WTC11 (cell line): ENCODE results near the gene BHMT2. TPM values are rescaled to one million over a fixed set of nuclear protein-coding genes. Genes with fewer than 3 reads are reported as not detected.
A peak's percentile ranks its signal among the peaks of the same experiment; 100 is the strongest.

Experiments used
- ATAC-seq: fragments of 200-7000 bp; cut with Tn5 transposase; 2 replicates; pipeline ENCODE4 v1.10.0; 2021; ENCODE audit warnings: mild to moderate bottlenecking, moderate library complexity
- Bru-seq: library from RNA; stranded (reverse); fragments of 400-500 nt; gene quantifications from one replicate; lab custom pipeline; 2021; lab: Mats Ljungman, UMichigan
- CTCF ChIA-PET: fragments of 300-600 bp; sonication (Branson Sonifier 250); formaldehyde crosslinking; loops from one replicate; lab custom pipeline; 2021; ENCODE audit warnings: antibody characterized with exemption; lab: Charles Lee
- POLR2A ChIA-PET: fragments of 350-600 bp; sonication (Branson Sonifier 250); formaldehyde crosslinking; loops from one replicate; lab custom pipeline; 2021; ENCODE audit warnings: antibody characterized with exemption; lab: Charles Lee
- DNase-seq: peaks from one replicate; pipeline ENCODE4 v3.0.0; 2021; ENCODE audit warnings: low spot score
- H3K27ac Mint-ChIP-seq: 2 replicates; pipeline ENCODE4 v1.8.0; 2021; ENCODE audit warnings: mixed read lengths
- H3K27me3 Mint-ChIP-seq: 2 replicates; pipeline ENCODE4 v1.8.0; 2021; ENCODE audit warnings: low read depth, mild to moderate bottlenecking, moderate library complexity, mixed read lengths
- H3K36me3 Mint-ChIP-seq: 2 replicates; pipeline ENCODE4 v1.8.0; 2021; ENCODE audit warnings: mixed read lengths
- H3K4me1 Mint-ChIP-seq: 2 replicates; pipeline ENCODE4 v1.8.0; 2022; ENCODE audit warnings: mixed read lengths
- H3K4me3 Mint-ChIP-seq: 2 replicates; pipeline ENCODE4 v1.8.0; 2021; ENCODE audit warnings: mild to moderate bottlenecking, moderate library complexity, mixed read lengths
- H3K9me3 Mint-ChIP-seq: 2 replicates; pipeline ENCODE4 v1.8.0; 2021; ENCODE audit warnings: mixed read lengths
- ATF3 ChIP-seq: sonication (generic); formaldehyde crosslinking; conservative IDR thresholded peaks from 2 replicates; pipeline ENCODE4 v1.8.1; 2022; ENCODE audit warnings: mild to moderate bottlenecking, missing genetic modification reagents
- CTCF ChIP-seq: fragments of 200-600 bp; IDR thresholded peaks from 2 replicates; pipeline ENCODE4 v1.8.0; 2022; ENCODE audit warnings: antibody characterized with exemption
- ELF4 ChIP-seq: sonication (generic); formaldehyde crosslinking; IDR thresholded peaks from 2 replicates; pipeline ENCODE4 v1.8.1; 2022; ENCODE audit warnings: low read depth, mild to moderate bottlenecking, moderate library complexity, missing genetic modification reagents
- ESRRA ChIP-seq: sonication (generic); formaldehyde crosslinking; IDR thresholded peaks from 2 replicates; pipeline ENCODE4 v1.8.1; 2022; ENCODE audit warnings: mild to moderate bottlenecking, missing genetic modification reagents, borderline replicate concordance
- FOXJ3 ChIP-seq: sonication (generic); formaldehyde crosslinking; IDR thresholded peaks from 2 replicates; pipeline ENCODE4 v1.9.0; 2021; ENCODE audit warnings: missing genetic modification reagents, mild to moderate bottlenecking, borderline replicate concordance
- GABPB1 ChIP-seq: sonication (generic); formaldehyde crosslinking; IDR thresholded peaks from 2 replicates; pipeline ENCODE4 v1.8.1; 2023; ENCODE audit warnings: mild to moderate bottlenecking, missing genetic modification reagents
- IRF2 ChIP-seq: sonication (generic); formaldehyde crosslinking; IDR thresholded peaks from 2 replicates; pipeline ENCODE4 v1.8.0; 2022; ENCODE audit warnings: low read depth, missing genetic modification reagents, borderline replicate concordance
- KAT7 ChIP-seq: sonication (generic); formaldehyde crosslinking; IDR thresholded peaks from 2 replicates; pipeline ENCODE4 v1.8.1; 2023; ENCODE audit warnings: missing genetic modification reagents, mild to moderate bottlenecking, borderline replicate concordance
- PRRX2 ChIP-seq: fragments of 250-450 bp; sonication (Bioruptor Pico); IDR thresholded peaks from 2 replicates; pipeline ENCODE4 v1.8.0; 2021; ENCODE audit warnings: mild to moderate bottlenecking
- RORB ChIP-seq: fragments of 250-450 bp; sonication (Bioruptor Pico); IDR thresholded peaks from 2 replicates; pipeline ENCODE4 v1.9.0; 2021; ENCODE audit warnings: mild to moderate bottlenecking
- SOX15 ChIP-seq: fragments of 250-450 bp; sonication (Bioruptor Pico); IDR thresholded peaks from 2 replicates; pipeline ENCODE4 v1.9.0; 2021; ENCODE audit warnings: mild to moderate bottlenecking
- TCF7 ChIP-seq: sonication (generic); formaldehyde crosslinking; IDR thresholded peaks from 2 replicates; pipeline ENCODE4 v1.8.0; 2022; ENCODE audit warnings: mild to moderate bottlenecking, low read depth, missing genetic modification reagents, moderate library complexity
- ZNF121 ChIP-seq: sonication (generic); formaldehyde crosslinking; IDR thresholded peaks from 2 replicates; pipeline ENCODE4 v1.8.0; 2023; ENCODE audit warnings: missing genetic modification reagents
- ZNF232 ChIP-seq: sonication (generic); formaldehyde crosslinking; IDR thresholded peaks from 2 replicates; pipeline ENCODE4 v1.8.0; 2022; ENCODE audit warnings: mild to moderate bottlenecking, missing genetic modification reagents
- ZNF416 ChIP-seq: fragments of 250-450 bp; sonication (Bioruptor Pico); IDR thresholded peaks from 2 replicates; pipeline ENCODE4 v1.9.0; 2021; ENCODE audit warnings: mild to moderate bottlenecking, inconsistent platforms
- long read RNA-seq, 3 experiments: library from RNA in 1 of 3; library from capped mRNA in 1 of 3; library from polyadenylated mRNA in 1 of 3; unstranded in 2 of 3; stranded (forward) in 1 of 3; transcript quantifications; one replicate each; pipeline ENCODE4 v2.0.0, GENCODE V29; 2021
- total RNA-seq: library from RNA; stranded (reverse); gene quantifications from 3 replicates; pipeline ENCODE4 v1.2.3, GENCODE V29; 2021
- TF ChIP-seq, protein P1 (sequence below): sonication (generic); formaldehyde crosslinking; IDR thresholded peaks from 2 replicates; pipeline ENCODE4 v1.8.1; 2023; ENCODE audit warnings: mild to moderate bottlenecking, missing genetic modification reagents, moderate library complexity
- TF ChIP-seq, protein P2 (sequence below): sonication (generic); formaldehyde crosslinking; IDR thresholded peaks from 2 replicates; pipeline ENCODE4 v1.8.1; 2023; ENCODE audit warnings: mild to moderate bottlenecking, missing genetic modification reagents
- TF ChIP-seq, protein P3 (sequence below): sonication (generic); formaldehyde crosslinking; IDR thresholded peaks from 2 replicates; pipeline ENCODE4 v1.8.0; 2023; ENCODE audit warnings: mild to moderate bottlenecking, missing genetic modification reagents

Gene BHMT2
- total RNA-seq (0.11 to 0.27 TPM in 2 of 3 replicates, not detected in the other), Bru-seq, nascent RNA (percentile 5 among the genes with signal in this experiment)
- long read RNA-seq, experiment 1, partial matches to known transcripts = 0 of 1 reads
- long read RNA-seq, experiment 1, other reads (novel, unspliced or antisense) = 0 of 1 reads
- long read RNA-seq, experiment 2 = 0 reads
- long read RNA-seq, experiment 3, partial matches to known transcripts = 0 of 1 reads
- long read RNA-seq, experiment 3, other reads (novel, unspliced or antisense) = 0 of 1 reads

- no peak within 1 kb of the TSS for H3K4me3 Mint-ChIP-seq
- TF ChIP-seq PRRX2 (no peak), ESRRA (CRISPR knock-in tag) (no peak), GABPB1 (CRISPR knock-in tag) (peak; percentile 36; the same call in 1 of the 2 replicates), FOXJ3 (CRISPR knock-in tag) (no peak), SOX15 (no peak), ZNF121 (CRISPR knock-in tag) (no peak)
- TF ChIP-seq, protein P1, sequence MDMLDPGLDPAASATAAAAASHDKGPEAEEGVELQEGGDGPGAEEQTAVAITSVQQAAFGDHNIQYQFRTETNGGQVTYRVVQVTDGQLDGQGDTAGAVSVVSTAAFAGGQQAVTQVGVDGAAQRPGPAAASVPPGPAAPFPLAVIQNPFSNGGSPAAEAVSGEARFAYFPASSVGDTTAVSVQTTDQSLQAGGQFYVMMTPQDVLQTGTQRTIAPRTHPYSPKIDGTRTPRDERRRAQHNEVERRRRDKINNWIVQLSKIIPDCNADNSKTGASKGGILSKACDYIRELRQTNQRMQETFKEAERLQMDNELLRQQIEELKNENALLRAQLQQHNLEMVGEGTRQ (CRISPR knock-in tag) = no peak
- peak; percentile 32; the same call in 1 of the 2 replicates for ATAC-seq
Measured at GRCh38 chr5:79069488-79070349, at the start of gene BHMT2, which contains the start of gene DMGDH. Gene BHMT2 (plus strand): TSS chr5:79069767. CDS start chr5:79069783, 16 bp downstream. Gene DMGDH (minus strand): TSS chr5:79069674. CDS start chr5:79069620, 54 bp downstream.

DNA sequence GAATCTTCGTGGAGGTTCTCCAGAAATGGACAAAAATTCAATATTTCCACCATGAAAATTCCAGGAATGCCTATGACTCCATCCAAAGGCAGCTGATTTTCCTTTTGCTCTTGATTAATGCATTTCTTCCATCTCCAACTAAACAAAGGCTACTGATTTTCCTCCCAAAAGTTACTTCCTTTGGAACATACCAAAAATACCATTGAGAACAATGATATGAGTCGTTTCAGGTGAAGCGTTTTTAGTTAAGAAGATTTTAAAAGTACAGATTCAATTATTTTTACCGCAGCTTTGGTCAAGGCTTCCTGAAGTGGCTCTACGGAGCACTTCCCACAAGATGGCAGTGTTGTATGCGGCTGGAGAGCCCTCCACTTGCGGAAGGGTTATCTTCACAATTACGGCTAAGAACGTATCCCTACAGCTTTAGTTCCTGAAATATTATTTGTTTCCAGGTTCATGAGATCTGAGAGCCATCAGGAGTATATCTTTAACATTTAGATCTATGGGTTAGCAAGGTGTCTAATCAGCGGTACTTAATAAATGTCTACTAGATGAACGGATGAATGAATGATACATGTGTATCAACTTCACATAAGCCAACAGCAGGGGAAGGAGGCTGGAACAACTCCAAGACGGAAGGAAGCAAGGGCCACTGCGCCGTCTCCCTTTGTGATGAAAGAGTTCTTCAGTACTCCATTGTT is 48.6 kb upstream of the BHMT2 start:
- Mint-ChIP-seq H3K36me3 (no peaks in the 10 kb centered on the region), H3K9me3 (no peaks in the 10 kb centered on the region), H3K4me3 (peak overlapping the region; percentile 48), H3K27me3 (no peaks in the 10 kb centered on the region; the same call in 1 of the 2 replicates), H3K4me1 (peaks cover 20% of the 10 kb centered on the region), H3K27ac (no peak overlapping the region)
- ATAC-seq (peak; percentile 83), DNase-seq (peak; percentile 64)
- POLR2A ChIA-PET = no interaction called here
- CTCF ChIA-PET = interaction anchor here (0.5 to 8.5 kb wide), 50 partner anchors 9 to 1062 kb away, joined by 3 to 358 read pairs (median 4); partner anchors contain the start of genes AP3B1 and ARSB
- TF ChIP-seq CTCF = peak; percentile 51; the same call in 1 of the 2 replicates
- TF ChIP-seq, protein P2, sequence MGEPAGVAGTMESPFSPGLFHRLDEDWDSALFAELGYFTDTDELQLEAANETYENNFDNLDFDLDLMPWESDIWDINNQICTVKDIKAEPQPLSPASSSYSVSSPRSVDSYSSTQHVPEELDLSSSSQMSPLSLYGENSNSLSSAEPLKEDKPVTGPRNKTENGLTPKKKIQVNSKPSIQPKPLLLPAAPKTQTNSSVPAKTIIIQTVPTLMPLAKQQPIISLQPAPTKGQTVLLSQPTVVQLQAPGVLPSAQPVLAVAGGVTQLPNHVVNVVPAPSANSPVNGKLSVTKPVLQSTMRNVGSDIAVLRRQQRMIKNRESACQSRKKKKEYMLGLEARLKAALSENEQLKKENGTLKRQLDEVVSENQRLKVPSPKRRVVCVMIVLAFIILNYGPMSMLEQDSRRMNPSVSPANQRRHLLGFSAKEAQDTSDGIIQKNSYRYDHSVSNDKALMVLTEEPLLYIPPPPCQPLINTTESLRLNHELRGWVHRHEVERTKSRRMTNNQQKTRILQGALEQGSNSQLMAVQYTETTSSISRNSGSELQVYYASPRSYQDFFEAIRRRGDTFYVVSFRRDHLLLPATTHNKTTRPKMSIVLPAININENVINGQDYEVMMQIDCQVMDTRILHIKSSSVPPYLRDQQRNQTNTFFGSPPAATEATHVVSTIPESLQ = no peak

More at GRCh38 chr5:79069488-79070349, at the start of gene BHMT2, which contains the start of gene DMGDH:
- no peaks in the 10 kb centered on the region for H3K27me3 Mint-ChIP-seq
- H3K4me1 Mint-ChIP-seq = no peaks in the 10 kb centered on the region
- H3K9me3 Mint-ChIP-seq = peaks cover 27% of the 10 kb centered on the region
- no peak for DNase-seq
- H3K27ac Mint-ChIP-seq = no peak within 1 kb of the TSS
- ChIA-PET POLR2A (no interaction called here), CTCF (interaction anchor here (0.5 to 1.4 kb wide), 3 partner anchors 45 to 63 kb away, joined by 5 to 7 read pairs (median 6); no protein-coding TSS in a partner anchor)
- peaks cover 8% of the 10 kb centered on the region for H3K36me3 Mint-ChIP-seq

- ATAC-seq (peak; percentile 59), DNase-seq (no peak)
- ChIA-PET CTCF (interaction anchor here (0.6 to 8.5 kb wide), 27 partner anchors 15 to 753 kb away, joined by 3 to 358 read pairs (median 4); partner anchors contain the start of gene ARSB), POLR2A (no interaction called here)
- H3K4me1 Mint-ChIP-seq = peaks cover 20% of the 10 kb centered on the region
- no peaks in the 10 kb centered on the region for H3K36me3 Mint-ChIP-seq
- H3K4me3 Mint-ChIP-seq = peak overlapping the region; percentile 48; the same call in 1 of the 2 replicates
- no peaks in the 10 kb centered on the region; the same call in 1 of the 2 replicates for H3K27me3 Mint-ChIP-seq
- no peaks in the 10 kb centered on the region for H3K9me3 Mint-ChIP-seq
- no peak overlapping the region for H3K27ac Mint-ChIP-seq
- no peak for TF ChIP-seq ZNF232
- no peak for TF ChIP-seq ZNF416 (CRISPR knock-in tag)
- TF ChIP-seq ELF4 (CRISPR knock-in tag) = no peak
- TF ChIP-seq RORB (CRISPR knock-in tag) = no peak
- no peak for TF ChIP-seq KAT7 (CRISPR knock-in tag)
- no peak for TF ChIP-seq TCF7 (CRISPR knock-in tag)
- TF ChIP-seq, protein P1 (CRISPR knock-in tag) = no peak
- TF ChIP-seq PRRX2 = no peak
- TF ChIP-seq, protein P3, sequence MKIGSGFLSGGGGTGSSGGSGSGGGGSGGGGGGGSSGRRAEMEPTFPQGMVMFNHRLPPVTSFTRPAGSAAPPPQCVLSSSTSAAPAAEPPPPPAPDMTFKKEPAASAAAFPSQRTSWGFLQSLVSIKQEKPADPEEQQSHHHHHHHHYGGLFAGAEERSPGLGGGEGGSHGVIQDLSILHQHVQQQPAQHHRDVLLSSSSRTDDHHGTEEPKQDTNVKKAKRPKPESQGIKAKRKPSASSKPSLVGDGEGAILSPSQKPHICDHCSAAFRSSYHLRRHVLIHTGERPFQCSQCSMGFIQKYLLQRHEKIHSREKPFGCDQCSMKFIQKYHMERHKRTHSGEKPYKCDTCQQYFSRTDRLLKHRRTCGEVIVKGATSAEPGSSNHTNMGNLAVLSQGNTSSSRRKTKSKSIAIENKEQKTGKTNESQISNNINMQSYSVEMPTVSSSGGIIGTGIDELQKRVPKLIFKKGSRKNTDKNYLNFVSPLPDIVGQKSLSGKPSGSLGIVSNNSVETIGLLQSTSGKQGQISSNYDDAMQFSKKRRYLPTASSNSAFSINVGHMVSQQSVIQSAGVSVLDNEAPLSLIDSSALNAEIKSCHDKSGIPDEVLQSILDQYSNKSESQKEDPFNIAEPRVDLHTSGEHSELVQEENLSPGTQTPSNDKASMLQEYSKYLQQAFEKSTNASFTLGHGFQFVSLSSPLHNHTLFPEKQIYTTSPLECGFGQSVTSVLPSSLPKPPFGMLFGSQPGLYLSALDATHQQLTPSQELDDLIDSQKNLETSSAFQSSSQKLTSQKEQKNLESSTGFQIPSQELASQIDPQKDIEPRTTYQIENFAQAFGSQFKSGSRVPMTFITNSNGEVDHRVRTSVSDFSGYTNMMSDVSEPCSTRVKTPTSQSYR = no peak
- no peak for TF ChIP-seq IRF2 (CRISPR knock-in tag)
- no peak for TF ChIP-seq ATF3 (CRISPR knock-in tag)
Measured at GRCh38 chr5:79021753-79022152, 47.8 kb upstream of the BHMT2 start.
